H1 (cell line): Measurements from ENCODE around the gene RINT1. TPM values are rescaled to one million over a fixed set of nuclear protein-coding genes. Genes with fewer than 3 reads are reported as not detected.

ENCODE experiments used
- CTCF ChIA-PET: fragments of 300-600 bp; sonication (Branson Sonifier 250); formaldehyde crosslinking; loops from one replicate; lab custom pipeline; 2021; ENCODE audit not compliant: partially characterized antibody; lab: Charles Lee
- POLR2A ChIA-PET: fragments of 300-600 bp; sonication (Branson Sonifier 250); formaldehyde crosslinking; loops from one replicate; lab custom pipeline; 2021; ENCODE audit warnings: inconsistent platforms; ENCODE audit not compliant: partially characterized antibody; lab: Charles Lee
- DNase-seq, 2 experiments: peaks; one replicate each; pipeline versions ENCODE4 v3.0.0 to v3.0.0-alpha.2; 2010 to 2022; ENCODE audit warnings: low spot score in 2 of 2, low read depth in 1 of 2, mixed read lengths in 1 of 2
- FAIRE-seq: peaks from 2 replicates; lab custom pipeline; 2011; peaks lifted over from hg19 to GRCh38; lab: Jason Lieb, UNC
- H2AFZ ChIP-seq: 2 replicates; pipeline ENCODE4 v1.8.1; 2012; ENCODE audit warnings: low read length, inconsistent platforms
- H2AK5ac ChIP-seq: 2 replicates; pipeline ENCODE4 v1.6.1; 2013; ENCODE audit warnings: low read depth, low read length
- H2BK120ac ChIP-seq: replicated peaks from 2 replicates; pipeline ENCODE3; 2013; ENCODE audit warnings: low read depth, low read length, inconsistent platforms
- H2BK12ac ChIP-seq: 2 replicates; pipeline ENCODE4 v1.6.1; 2013; ENCODE audit warnings: low read depth, low read length
- H2BK15ac ChIP-seq: 2 replicates; pipeline ENCODE4 v1.6.1; 2013; ENCODE audit warnings: low read length
- H2BK20ac ChIP-seq: 2 replicates; pipeline ENCODE4 v1.6.1; 2013; ENCODE audit warnings: low read length
- H2BK5ac ChIP-seq: 2 replicates; pipeline ENCODE4 v1.6.1; 2013; ENCODE audit warnings: low read depth, low read length
- H3K14ac ChIP-seq: 2 replicates; pipeline ENCODE4 v1.6.1; 2013; ENCODE audit warnings: inconsistent platforms; ENCODE audit not compliant: insufficient read length
- H3K18ac ChIP-seq: 2 replicates; pipeline ENCODE4 v1.6.1; 2013; ENCODE audit warnings: low read length; ENCODE audit errors: extremely low read depth
- H3K23ac ChIP-seq: 2 replicates; pipeline ENCODE4 v1.6.1; 2013; ENCODE audit warnings: inconsistent platforms; ENCODE audit not compliant: insufficient read length
- H3K23me2 ChIP-seq: 2 replicates; pipeline ENCODE4 v1.6.1; 2013; ENCODE audit warnings: low read depth, low read length
- H3K27ac ChIP-seq: 2 replicates; pipeline ENCODE4 v1.6.1; 2011; ENCODE audit warnings: low read depth, low read length, inconsistent platforms
- H3K27me3 ChIP-seq, 4 experiments: replicated peaks in 1 of 4; 1 replicate in 1 of 4; 2 replicates in 3 of 4; pipeline versions ENCODE4 v1.6.1 to v1.8.1; 2011 to 2013; ENCODE audit warnings: low read length in 3 of 4, mild to moderate bottlenecking in 3 of 4, inconsistent platforms in 2 of 4, mixed read lengths in 2 of 4, moderate library complexity in 1 of 4; ENCODE audit not compliant: control insufficient read depth in 3 of 4, insufficient read depth in 3 of 4; ENCODE audit errors: extremely low read depth in 1 of 4
- H3K36me3 ChIP-seq, 4 experiments: 2 replicates each; pipeline versions ENCODE4 v1.6.1 to v1.8.1; 2011 to 2013; ENCODE audit warnings: mild to moderate bottlenecking in 4 of 4, low read length in 3 of 4, moderate library complexity in 2 of 4, control low read depth in 1 of 4, inconsistent platforms in 1 of 4; ENCODE audit not compliant: insufficient read depth in 4 of 4, control insufficient read depth in 2 of 4
- H3K4ac ChIP-seq: replicated peaks from 2 replicates; pipeline ENCODE3; 2013; ENCODE audit warnings: low read length, low read depth, mixed read lengths, inconsistent platforms; ENCODE audit not compliant: insufficient read length
- H3K4me1 ChIP-seq, 4 experiments: replicated peaks in 1 of 4; 1 replicate in 1 of 4; 2 replicates in 3 of 4; pipeline versions ENCODE4 v1.6.1 to v1.8.1; 2011 to 2013; ENCODE audit warnings: low read length in 3 of 4, inconsistent platforms in 2 of 4, mixed read lengths in 1 of 4; ENCODE audit not compliant: insufficient read depth in 4 of 4, control insufficient read depth in 3 of 4
- H3K4me2 ChIP-seq, 2 experiments: 2 replicates each; pipeline versions ENCODE4 v1.6.1 to v1.8.1; 2011 to 2013; ENCODE audit warnings: low read depth in 2 of 2, low read length in 2 of 2, control low read depth in 1 of 2, inconsistent platforms in 1 of 2, mild to moderate bottlenecking in 1 of 2; ENCODE audit not compliant: insufficient read depth in 1 of 2
- H3K4me3 ChIP-seq, 4 experiments: fragments of 200-600, 300-600 bp in 1 of 4; sonication (generic), shearing (Covaris generic), sonication (Bioruptor Twin) in 1 of 4; 2 replicates each; pipeline versions ENCODE4 v1.5.1 to v1.8.1; 2011 to 2016; ENCODE audit warnings: low read length in 4 of 4, low read depth in 3 of 4, control low read depth in 2 of 4, inconsistent platforms in 2 of 4, mild to moderate bottlenecking in 2 of 4, mixed read lengths in 1 of 4, moderate library complexity in 1 of 4; ENCODE audit not compliant: insufficient read depth in 2 of 4; ENCODE audit errors: extremely low read depth in 1 of 4
- H3K56ac ChIP-seq: replicated peaks from 2 replicates; pipeline ENCODE3; 2013; ENCODE audit warnings: low read depth, mild to moderate bottlenecking, mixed read lengths, low read length, inconsistent platforms; ENCODE audit not compliant: insufficient read length
- H3K79me1 ChIP-seq: 2 replicates; pipeline ENCODE4 v1.6.1; 2013; ENCODE audit warnings: low read depth, low read length, control low read depth
- H3K79me2 ChIP-seq, 2 experiments: 2 replicates each; pipeline versions ENCODE4 v1.6.1 to v1.8.1; 2012 to 2013; ENCODE audit warnings: low read length in 2 of 2, mild to moderate bottlenecking in 2 of 2, inconsistent platforms in 1 of 2; ENCODE audit not compliant: insufficient read depth in 2 of 2, control insufficient read depth in 1 of 2
- H3K9ac ChIP-seq, 4 experiments: replicated peaks in 1 of 4; 1 replicate in 1 of 4; 2 replicates in 3 of 4; pipeline versions ENCODE4 v1.6.1 to v1.8.1; 2011 to 2013; ENCODE audit warnings: low read depth in 3 of 4, low read length in 3 of 4, control low read depth in 2 of 4, mild to moderate bottlenecking in 2 of 4, moderate library complexity in 2 of 4, inconsistent platforms in 1 of 4; ENCODE audit errors: extremely low read depth in 1 of 4
- H3K9me3 ChIP-seq, 2 experiments: 2 replicates each; pipeline versions ENCODE4 v1.6.1 to v1.8.1; 2012 to 2013; ENCODE audit warnings: mild to moderate bottlenecking in 2 of 2, moderate library complexity in 2 of 2, control low read depth in 1 of 2, inconsistent platforms in 1 of 2, low read depth in 1 of 2, low read length in 1 of 2, mixed read lengths in 1 of 2; ENCODE audit not compliant: insufficient read depth in 2 of 2
- H4K20me1 ChIP-seq, 2 experiments: replicated peaks in 1 of 2; 2 replicates each; pipeline versions ENCODE3 to v1.8.1; 2011 to 2013; ENCODE audit warnings: inconsistent platforms in 2 of 2, low read length in 2 of 2, mild to moderate bottlenecking in 1 of 2; ENCODE audit not compliant: insufficient read depth in 2 of 2, control insufficient read depth in 1 of 2
- H4K5ac ChIP-seq: 2 replicates; pipeline ENCODE4 v1.6.1; 2013; ENCODE audit warnings: low read length, low read depth, mixed read lengths, inconsistent platforms; ENCODE audit not compliant: insufficient read length
- H4K8ac ChIP-seq: 2 replicates; pipeline ENCODE4 v1.8.0; 2013; ENCODE audit warnings: mild to moderate bottlenecking, moderate library complexity, low read length, inconsistent platforms; ENCODE audit not compliant: insufficient read depth; ENCODE audit errors: extremely low read depth
- H4K91ac ChIP-seq: replicated peaks from 2 replicates; pipeline ENCODE3; 2013; ENCODE audit warnings: low read length, mixed read lengths, inconsistent platforms; ENCODE audit not compliant: insufficient read length
- E2F6 ChIP-seq: IDR thresholded peaks from 2 replicates; pipeline ENCODE4 v1.6.1; 2012; ENCODE audit warnings: inconsistent platforms
- HDAC2 ChIP-seq, 2 experiments: fragments of 300-600 bp in 1 of 2; sonication (generic) in 1 of 2; IDR thresholded peaks; 2 replicates each; pipeline ENCODE4 v1.6.1; 2011 to 2012; ENCODE audit warnings: low read depth in 2 of 2, low read length in 2 of 2, mild to moderate bottlenecking in 2 of 2, moderate library complexity in 2 of 2, borderline replicate concordance in 1 of 2, inconsistent platforms in 1 of 2
- POU5F1 ChIP-seq: IDR thresholded peaks from 2 replicates; pipeline ENCODE4 v1.6.1; 2011; ENCODE audit warnings: low read depth, mild to moderate bottlenecking, low read length, moderate library complexity
- YY1 ChIP-seq: IDR thresholded peaks from 2 replicates; pipeline ENCODE4 v1.6.1; 2011; ENCODE audit warnings: low read depth, mild to moderate bottlenecking, low read length
- WGBS, 2 experiments: shearing (Covaris generic) in 1 of 2; methylation state at CpG; one replicate each; pipeline versions ENCODE4 v1.1.6 to v1.1.7; 2013 to 2015; ENCODE audit warnings: low lambda C conversion rate in 2 of 2, mixed read lengths in 2 of 2, inconsistent platforms in 1 of 2, low coverage in 1 of 2, missing lambda C conversion rate in 1 of 2; ENCODE audit not compliant: insufficient replicate concordance in 2 of 2, insufficient coverage in 1 of 2, insufficient read length in 1 of 2; ENCODE audit errors: extremely low coverage in 1 of 2, missing lambda C conversion rate in 1 of 2; 5-methylcytosine and 5-hydroxymethylcytosine counted together
- polyA plus RNA-seq, 7 experiments: library from polyadenylated mRNA; depleted of rRNA in 3 of 7; stranded (reverse) in 5 of 7; unstranded in 2 of 7; fragments of >200 nt in 5 of 7; fragments of 200-250 nt in 2 of 7; gene quantifications; 1 replicate in 5 of 7; 2 replicates in 1 of 7; 4 replicates in 1 of 7; pipeline versions ENCODE4 v1.2.1 to v1.2.3, GENCODE V29; 2011 to 2013; ENCODE audit warnings: missing spikeins in 2 of 7, mixed read lengths in 2 of 7
- total RNA-seq: library from RNA; stranded (reverse); fragmentation: NEBNext Ultra II Directional; extraction: Animal tissue kit (Norgen Biotek cat#: 25700); gene quantifications from 2 replicates; pipeline ENCODE4 v1.2.1, GENCODE V29; 2021

RINT1 gene
- total and polyA plus RNA-seq, 2 of the 8 experiments (the other 6 are each of a cell fraction or from before 2014, with no cell fraction given), result 7.8 to 21.8 TPM

DNA sequence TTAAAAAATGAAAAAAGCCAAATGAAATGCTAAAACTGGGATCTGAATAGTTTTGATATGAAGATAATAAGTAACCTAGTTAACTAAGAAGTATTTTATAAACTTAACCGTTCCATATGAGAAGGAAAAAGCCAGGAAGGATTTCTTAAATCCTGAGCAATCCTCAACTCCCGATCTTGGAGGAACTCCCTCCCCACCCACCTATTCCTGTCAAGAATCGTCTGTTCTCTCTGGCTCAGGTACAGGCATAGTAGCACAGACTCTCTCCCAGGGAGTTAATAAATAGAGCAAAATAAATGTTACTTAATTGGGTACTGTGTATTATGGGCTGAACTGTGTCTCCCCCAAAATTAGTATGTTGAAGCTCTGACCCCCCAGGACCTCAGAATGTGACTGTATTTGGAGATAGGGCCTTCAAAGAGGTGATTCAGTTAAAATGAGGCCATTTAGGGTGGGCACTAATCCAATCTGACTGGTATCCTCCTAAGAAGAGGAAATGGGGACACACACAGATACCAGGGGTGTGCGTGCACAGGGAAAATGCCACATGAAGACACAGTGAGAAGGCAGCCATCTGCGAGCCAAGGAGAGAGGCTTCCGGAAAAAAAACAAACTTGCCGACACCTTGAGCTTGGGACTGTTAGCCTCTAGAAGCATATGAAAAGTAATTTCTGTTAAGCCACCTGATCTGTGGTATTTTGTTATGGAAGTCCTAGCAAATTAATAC, 38.6 kb upstream of the RINT1 start:
- no peak overlapping the region for H2BK120ac ChIP-seq
- H3K14ac ChIP-seq, result no peak overlapping the region
- no peak overlapping the region for H3K4me3 ChIP-seq
- H2AFZ ChIP-seq, result no peak overlapping the region
- no peaks in the 10 kb centered on the region for H3K27me3 ChIP-seq
- no peak overlapping the region for H3K27ac ChIP-seq
- no peak overlapping the region for H2BK5ac ChIP-seq
- no peak overlapping the region for H3K9ac ChIP-seq
- no peak overlapping the region for H4K91ac ChIP-seq
- POLR2A ChIA-PET, result interaction anchor here (1.1 to 2.5 kb wide), 3 partner anchors 10 to 39 kb away, joined by 6 to 10 read pairs (median 8); partner anchors contain the start of gene RINT1
- H2BK20ac ChIP-seq, result no peak overlapping the region
- no peak for TF ChIP-seq E2F6
- no peak for TF ChIP-seq HDAC2 (IDR thresholded peaks at IDR 0.05; ENCODE audit: borderline replicate concordance in 1 of 2, low read depth in 2 of 2, low read length in 2 of 2)
- TF ChIP-seq POU5F1, result no peak
- no peak for TF ChIP-seq YY1
- TF ChIP-seq, all 59 proteins: peak for 0
- H2AK5ac ChIP-seq, result no peak overlapping the region
- no peak for DNase-seq
- FAIRE-seq, result no peak
- CTCF ChIA-PET, result interaction anchor here (1.0 kb wide), 2 partner anchors 38 to 570 kb away, joined by 3 read pairs; no protein-coding TSS in a partner anchor
- no peak overlapping the region for H2BK12ac ChIP-seq
- no peak overlapping the region for H3K4ac ChIP-seq
- no peak overlapping the region for H3K56ac ChIP-seq
- peaks cover 0 to 47% (median 5%) of the 10 kb centered on the region in 4 experiments; a peak in 6 of 8 replicates for H3K36me3 ChIP-seq
- H4K5ac ChIP-seq, result no peak overlapping the region
- H3K23ac ChIP-seq, result no peak overlapping the region
- no peaks in the 10 kb centered on the region; the same call in 1 of the 2 replicates for H3K79me1 ChIP-seq
- no peak overlapping the region for H3K18ac ChIP-seq
- WGBS, 2 experiments, result 98% methylated on average over 7 of the region's 7 CpGs; no CpG with 5 or more reads in 1 of the 2 experiments
- no peaks in the 10 kb centered on the region for H3K4me1 ChIP-seq
- no peaks in the 10 kb centered on the region for H3K9me3 ChIP-seq
- no peaks in the 10 kb centered on the region for H4K20me1 ChIP-seq
- H3K79me2 ChIP-seq, result no peaks in the 10 kb centered on the region
- H3K23me2 ChIP-seq, result no peaks in the 10 kb centered on the region
- H2BK15ac ChIP-seq, result no peak overlapping the region
- no peak overlapping the region for H3K4me2 ChIP-seq
- no peak overlapping the region for H4K8ac ChIP-seq
